ENCODE results near the gene CRYBG3.
A peak's percentile ranks its signal among the peaks of the same experiment; 100 is the strongest.

DNA sequence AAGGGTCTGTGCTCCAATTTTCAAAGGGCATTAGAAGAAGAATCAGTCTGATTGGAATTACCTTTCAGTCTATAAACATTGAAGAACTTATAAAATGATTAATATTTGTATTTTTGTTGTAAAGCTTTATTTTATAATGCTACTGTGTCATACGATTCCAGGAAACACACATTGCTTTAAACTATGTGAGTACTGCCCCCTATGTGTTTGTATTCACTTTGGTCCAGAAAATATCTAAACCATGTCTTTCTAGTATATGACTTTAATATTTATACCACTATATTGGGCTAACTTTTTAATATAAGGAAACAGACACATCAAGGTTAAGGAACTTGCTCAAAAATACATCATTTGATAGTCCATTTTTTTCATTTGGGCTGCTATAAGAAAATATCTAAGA, 153.7 kb downstream of the CRYBG3 start:
- TF ChIP-seq EZH2 (IDR thresholded peaks at IDR 0.05; ENCODE audit: low read depth) = no peak
- TF ChIP-seq, protein P1, sequence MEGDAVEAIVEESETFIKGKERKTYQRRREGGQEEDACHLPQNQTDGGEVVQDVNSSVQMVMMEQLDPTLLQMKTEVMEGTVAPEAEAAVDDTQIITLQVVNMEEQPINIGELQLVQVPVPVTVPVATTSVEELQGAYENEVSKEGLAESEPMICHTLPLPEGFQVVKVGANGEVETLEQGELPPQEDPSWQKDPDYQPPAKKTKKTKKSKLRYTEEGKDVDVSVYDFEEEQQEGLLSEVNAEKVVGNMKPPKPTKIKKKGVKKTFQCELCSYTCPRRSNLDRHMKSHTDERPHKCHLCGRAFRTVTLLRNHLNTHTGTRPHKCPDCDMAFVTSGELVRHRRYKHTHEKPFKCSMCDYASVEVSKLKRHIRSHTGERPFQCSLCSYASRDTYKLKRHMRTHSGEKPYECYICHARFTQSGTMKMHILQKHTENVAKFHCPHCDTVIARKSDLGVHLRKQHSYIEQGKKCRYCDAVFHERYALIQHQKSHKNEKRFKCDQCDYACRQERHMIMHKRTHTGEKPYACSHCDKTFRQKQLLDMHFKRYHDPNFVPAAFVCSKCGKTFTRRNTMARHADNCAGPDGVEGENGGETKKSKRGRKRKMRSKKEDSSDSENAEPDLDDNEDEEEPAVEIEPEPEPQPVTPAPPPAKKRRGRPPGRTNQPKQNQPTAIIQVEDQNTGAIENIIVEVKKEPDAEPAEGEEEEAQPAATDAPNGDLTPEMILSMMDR (conservative IDR thresholded peaks at IDR 0.05) = peak; percentile 44; the same call in 1 of the 2 replicates
